ENCODE results near the gene FGF4.
"Not testable (repeated sequence)": the region's sequence is repeated elsewhere in the genome, so short reads cannot be mapped to it uniquely, and the experiment has no call there.

The FGF4 gene

DNA sequence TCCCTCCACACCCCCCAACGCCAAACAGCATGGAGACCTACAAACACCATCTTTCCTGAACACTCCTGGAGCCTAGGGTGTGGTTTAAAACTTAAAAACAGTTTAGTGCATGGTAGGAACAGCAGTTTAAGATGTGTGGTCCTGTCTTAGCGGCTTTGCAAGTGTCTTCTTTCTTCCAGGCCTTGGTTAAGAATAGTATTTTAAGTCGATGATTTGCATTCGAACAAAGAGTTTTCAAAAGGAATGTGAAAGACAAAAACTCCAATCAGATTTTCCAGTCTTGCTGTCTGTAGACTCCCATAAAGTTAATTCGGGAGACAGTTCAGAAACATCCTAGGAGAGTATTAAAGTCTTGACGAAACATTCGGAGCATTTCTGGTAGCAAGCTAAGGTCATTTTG is 3.7 kb downstream of the FGF4 start:
- no peak for DNase-seq

DNA sequence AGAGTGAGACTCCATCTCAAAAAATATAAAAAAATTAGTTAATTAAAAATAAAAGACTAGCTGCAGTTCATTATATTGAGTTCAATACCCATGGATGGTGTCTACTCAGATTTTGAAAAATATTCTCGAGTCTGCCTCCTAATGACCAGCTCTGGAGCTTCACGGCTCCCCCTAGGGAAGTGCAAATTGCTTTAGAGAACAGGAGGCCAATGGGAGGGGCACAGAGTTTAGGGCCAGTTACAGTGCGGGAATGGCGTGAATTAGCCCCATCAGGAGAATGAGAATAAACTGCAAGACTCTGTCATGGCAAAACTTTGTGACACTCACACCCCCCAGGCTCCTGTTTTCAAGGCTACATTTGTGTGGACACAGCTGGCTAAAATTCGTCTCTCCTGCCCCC is 4.6 kb downstream of the FGF4 start:
- DNase-seq, result no peak

DNA sequence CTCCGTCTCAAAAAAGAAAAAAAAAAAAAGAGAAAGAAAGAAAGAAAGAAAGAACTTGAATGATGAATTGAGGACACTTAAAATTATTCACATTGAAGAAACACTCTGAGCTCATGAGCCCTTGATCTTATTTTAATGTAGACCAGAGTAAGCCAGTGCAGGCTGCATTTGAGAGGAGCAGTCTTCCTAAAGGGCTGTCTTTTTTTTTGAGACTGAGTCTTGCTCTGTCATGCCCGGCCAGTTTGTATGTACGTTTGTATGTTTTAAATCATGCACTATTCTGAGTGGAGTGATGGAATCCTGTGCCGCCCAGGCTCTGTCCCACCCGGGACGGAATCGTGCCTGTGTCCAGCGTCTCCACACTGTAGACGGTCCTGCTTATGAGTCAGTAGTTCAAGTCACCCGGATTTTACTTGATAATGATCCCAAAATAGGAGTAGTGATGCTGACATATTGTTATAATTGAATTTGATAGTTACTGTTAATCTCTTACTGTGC is 9.6 kb downstream of the FGF4 start:
- no peak for DNase-seq

DNA sequence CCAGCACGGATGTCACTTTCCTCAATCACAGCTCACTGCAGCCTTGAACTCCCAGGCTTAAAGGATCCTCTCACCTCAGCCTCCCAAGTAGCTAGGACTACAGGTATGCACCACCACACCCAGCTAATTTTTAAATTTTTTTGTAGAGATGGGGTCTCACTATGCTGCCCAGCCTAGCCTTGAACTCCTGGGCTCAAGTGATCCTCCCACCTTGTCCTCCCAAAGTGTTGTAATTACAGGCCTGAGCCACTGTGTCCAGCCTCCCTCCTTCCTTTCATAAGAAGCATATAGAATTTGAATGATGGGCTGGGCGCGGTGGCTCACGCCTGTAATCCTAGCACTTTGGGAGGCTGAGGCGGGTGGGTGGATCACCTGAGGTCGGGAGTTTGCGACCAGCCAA is 10.2 kb downstream of the FGF4 start:
- DNase-seq, result not testable (repeated sequence)

DNA sequence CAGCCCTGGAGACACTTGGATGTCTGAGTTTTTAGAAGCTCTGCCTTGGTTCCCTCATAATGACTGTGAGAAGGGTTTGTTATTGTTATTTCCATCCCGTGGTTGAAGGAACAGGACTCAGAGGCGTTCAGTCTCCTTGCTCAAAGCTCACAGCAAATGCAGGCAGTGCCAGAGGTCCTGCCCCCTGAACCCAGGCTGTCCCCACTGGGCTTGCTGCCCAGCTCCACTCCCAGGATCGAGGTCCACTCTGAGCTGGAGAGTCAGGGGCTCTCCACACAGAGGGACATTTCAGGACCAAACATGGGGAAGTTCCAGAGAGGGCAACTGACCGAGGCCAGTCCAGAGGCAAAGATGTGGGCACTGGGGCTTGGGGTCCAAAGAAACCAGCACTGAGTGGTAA is 14.8 kb downstream of the FGF4 start:
- no peak for DNase-seq

DNA sequence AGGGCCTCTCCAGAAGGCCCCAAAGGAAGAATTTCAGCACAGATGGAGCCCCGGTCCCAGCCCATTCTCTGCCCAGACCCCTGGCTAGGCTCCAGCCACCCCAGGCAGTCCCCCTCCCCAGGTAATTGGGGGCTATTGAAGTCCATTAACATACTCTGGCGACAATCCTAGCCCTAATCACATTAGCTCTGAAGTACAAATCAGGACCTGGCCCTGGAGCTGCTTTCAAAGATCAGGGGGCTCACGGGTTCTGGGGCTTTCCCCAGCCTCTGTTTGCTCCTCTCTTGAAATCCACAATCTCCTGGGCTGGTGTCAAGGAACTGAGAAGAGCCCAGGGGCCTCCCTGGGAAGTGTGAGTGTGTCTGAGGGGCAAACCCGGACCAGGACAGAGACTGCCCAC is 22.3 kb downstream of the FGF4 start:
- no peak for DNase-seq

DNA sequence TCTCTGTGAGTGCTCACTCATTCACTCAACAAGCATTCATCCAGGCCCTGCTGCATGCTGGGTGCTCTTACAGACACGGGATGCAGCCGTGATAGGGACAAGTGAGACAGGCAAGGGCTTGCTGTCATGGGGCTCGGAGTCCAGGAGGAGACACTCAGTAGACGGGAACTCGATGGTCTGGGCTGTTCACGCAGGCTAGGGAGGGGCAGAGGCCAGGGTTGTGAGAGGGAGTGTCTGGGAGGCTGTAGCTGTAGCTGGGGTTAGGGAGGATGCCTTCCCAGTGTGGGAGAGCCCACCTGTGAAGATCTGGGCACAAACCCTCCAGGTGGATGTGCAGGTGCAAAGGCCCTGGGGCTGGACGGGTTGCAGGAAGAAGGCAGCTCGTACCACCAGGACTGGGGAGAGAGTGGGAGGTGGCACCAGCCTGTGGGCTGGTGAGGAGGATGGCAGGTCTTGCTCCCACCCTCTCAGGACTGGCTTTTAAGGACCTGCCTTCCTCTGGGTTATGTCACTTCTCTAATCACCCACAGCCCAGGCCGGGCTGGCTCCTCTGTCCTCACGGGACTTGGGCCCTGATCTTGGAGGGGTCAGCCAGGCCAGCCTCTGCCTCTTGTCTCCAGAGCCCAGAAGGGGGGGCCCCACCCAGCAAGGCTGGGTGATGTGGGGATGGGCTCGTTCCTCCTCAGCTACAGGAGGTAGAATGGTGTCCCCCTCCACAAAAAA is 24.1 kb downstream of the FGF4 start:
- no peak for DNase-seq

DNA sequence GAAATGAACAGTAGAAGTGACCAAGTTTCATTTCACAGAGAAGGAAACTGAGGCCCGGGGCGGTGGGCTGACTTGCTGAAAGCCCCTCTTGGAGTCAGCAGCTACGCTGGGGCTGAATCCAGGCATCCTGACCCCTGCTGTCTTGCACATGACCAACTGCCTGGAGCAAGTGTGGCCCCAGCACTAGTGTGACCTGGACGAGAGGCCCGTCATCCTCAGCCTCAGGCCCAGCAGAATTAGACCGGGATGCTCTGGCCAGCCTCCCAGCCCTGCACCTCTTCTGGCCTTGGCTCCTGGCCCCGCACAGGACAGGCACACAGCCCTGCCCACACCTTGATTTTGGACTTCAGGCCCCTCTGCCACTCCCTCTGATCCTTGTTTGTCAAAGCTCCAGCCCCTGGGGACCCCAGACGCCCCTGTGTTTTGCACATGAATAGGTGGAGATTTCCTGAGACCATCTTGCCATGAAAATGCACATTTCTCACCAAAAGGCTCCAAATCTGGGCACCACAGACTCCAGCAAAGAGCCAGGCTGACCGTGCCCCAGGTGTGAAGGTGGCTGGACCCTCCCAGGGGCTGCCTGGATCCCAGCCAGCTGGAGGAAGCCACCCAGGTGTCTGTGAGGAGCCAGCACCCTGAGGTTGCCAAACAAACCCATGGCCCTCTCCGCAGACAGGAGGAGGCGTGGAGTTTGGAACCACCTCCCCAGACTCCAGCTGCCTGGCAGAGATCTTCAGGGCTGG is 24.9 kb downstream of the FGF4 start:
- no peak for DNase-seq

DNA sequence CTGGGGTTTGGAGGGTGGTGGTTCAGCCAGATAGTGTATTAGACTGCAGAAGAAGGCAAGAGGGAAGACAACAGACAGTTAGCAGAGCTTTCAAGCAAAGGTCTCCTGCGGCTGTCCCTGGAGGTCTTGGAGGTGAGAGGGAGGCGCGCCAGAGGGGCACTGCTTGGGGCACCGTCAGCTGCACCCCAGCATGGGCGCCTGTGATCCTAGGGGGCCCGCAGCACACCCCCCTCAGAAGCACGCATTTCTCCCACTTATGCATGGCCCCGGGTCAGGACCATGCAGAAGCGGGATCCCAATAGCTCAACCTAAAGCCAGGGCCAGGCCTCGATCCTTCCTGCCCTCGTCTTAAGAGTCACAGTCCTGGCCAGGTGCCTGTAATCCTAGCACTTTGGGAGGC is 26.5 kb downstream of the FGF4 start:
- no peak for DNase-seq

DNA sequence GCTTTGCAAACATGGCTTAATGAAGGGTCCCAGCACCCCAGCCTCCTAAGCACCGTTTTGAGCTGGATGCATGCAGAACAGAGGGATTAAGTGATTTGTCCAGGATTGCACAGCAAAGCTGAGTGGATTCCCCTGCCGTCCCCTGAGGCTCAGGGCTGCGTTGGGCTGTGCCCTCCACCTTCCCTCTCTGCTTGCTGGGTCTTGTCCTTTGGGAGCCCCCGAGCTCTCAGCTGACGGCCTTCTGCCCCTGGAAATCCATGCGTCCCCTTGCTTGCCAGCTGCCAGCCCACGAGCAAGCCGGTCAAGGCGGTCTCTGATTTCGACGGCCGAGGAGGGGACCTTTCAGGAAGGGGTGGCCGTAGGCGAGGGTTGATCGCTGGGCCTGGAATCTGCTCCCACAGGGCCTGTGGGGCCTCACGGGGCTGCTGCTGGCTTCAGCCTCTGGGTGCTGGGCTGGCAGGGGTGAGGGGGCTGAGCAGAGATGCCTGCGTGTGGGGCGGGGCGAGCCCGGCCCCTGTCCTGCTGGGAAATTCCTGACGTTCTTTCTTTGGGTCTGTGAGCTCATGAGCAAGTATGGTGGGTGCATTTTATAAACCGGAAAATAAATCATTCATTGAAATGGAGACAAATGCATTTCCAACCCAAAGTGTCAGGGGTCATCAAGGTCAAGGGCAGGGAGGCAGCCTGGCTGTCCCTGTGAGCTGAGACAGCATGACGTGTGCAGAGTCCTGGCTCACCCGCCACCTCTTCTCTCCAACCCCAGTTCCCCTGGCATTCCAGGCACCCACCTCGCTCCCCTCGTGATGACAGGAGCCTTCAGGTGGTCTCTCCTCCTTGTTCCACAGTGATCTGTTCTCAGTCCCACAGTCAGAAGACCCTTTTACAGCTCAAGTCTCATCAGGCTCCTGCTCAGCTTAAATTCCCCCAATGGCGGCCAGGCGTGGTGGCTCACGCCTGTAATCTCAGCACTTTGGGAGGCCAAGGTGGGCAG is 28.1 kb downstream of the FGF4 start:
- DNase-seq, result no peak

DNA sequence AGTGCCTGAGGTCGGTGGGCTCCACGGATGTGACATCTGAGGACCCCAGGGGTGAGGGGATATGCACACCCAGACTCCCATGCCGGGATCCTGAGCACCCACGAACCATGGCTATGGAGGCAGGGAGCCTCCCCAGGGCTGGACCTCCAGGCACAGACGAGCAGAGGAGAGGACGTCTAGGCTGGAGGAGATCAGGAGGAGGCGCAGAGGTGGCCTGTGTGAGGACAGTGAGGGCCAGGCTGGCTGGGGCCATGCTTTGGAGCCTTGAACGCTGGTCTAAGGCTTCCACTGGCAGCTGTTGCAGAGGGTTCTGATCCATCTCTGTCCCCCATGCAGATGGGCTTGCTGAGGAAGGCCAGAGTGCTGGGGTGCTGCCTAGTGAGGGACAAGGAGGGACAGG is 29.0 kb downstream of the FGF4 start:
- no peak for DNase-seq

DNA sequence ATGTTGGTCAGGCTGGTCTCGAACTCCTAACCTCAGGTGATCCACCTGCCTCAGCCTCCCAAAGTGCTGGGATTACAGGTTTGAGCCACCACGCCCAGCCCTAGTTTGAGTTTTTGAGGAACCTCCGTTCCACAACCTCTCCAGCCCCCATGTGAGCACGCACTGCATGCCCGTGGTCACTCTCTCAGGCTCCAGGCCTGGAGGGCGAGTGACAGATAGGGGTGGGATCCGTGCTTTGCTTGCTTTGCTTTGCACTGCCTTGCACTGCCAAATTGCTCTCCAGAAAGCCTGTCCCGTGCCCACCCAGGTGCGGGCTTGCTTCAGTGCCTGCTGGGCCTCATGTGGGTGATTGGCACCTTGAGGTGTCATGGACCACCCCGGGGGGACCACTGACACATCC is 29.9 kb downstream of the FGF4 start:
- DNase-seq, result no peak

DNA sequence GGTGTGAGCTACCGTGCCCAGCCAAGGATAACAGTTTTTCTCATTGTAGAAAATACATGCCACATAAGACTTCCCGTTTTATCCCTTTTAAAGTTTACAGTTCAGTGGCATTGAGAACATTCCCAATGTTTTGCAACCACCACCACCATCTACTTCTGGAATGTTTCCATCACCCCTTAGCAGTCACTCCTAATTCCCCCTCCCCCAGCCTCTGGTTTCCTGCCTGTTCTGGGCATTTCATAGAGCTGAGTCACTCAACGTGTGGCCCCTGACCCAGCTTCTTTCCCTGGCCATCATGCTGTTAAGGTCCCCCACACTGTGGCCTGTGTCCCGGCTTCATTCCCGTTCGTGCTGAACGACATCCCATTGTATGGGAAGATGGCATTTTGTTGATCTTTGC is 30.7 kb downstream of the FGF4 start:
- no peak for DNase-seq

DNA sequence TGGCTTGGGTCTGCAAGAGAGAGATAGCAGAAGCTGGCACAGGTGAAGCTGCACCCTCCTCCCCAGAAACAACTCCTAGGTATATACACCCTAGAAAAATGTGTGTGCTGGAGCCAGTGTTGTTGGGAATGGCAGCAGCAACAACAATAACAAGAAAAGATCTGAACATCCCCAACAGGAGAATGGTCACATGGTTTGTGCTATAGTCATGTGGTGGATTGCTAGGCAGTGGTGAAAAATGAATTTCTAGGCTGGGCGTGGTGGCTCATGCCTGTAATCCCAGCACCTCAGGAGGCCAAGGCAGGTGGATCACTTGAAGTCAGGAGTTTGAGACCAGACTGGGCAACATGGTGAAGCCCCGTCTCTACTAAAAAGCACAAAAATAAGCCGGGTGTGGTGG is 40.3 kb downstream of the FGF4 start:
- DNase-seq, result no peak

DNA sequence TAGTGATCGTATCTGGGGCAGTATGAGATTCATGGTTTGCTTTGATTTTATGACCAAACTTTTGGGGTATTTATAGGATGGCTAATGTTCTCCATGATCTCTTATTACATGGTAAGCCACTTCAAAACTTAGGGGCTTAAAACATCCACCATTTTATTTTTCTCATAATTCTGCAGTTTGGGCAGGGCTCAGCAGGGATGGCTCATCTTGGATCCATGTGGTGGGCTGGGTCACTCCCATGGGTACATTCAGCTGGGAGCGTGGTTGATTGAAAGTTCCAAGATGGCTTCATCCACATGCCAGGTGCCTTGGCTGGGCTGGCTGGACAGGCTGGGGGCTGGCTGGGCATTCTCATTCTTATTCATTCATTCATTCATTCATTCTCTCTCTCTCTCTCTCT is 40.8 kb downstream of the FGF4 start:
- no peak for DNase-seq

DNA sequence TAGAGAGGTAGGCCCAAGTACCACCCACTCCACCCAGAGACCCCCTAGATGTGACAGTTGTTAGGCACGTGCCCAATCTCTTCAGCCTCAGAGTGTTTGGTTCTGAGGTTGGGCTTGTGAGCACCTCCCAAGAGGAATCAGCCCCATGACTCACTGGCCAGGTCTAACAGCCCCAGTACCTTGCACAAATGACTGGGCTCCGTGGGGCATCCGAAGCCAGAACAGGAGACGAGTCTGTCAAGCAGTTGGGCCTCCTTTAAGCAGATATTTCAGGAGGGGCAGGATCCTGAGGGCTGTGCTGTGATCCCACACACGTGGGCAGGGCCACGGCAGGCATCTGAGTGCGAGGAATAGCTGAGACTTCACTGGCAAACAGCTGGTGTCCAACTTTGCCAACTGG is 42.2 kb downstream of the FGF4 start:
- no peak for DNase-seq

DNA sequence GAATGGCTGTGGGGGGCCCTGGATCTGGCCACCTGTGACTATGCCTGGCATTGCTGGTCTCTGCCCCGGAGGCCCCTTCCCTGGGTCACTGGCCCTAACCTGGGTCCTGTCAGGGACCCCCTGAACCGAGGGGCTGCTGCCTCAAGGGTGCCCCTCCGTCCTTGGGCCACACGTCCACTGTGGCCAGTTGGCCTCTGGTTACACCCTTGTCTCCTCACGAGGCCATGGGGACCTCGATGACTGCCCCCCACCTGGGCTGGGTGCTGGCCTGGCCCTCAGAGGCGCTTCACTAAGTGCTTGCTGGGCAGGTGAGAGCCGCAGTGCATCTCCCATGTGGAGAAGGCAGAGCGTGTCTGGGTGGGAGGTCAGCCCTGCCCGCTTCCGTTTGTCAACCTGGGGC is 44.0 kb downstream of the FGF4 start:
- no peak for DNase-seq

DNA sequence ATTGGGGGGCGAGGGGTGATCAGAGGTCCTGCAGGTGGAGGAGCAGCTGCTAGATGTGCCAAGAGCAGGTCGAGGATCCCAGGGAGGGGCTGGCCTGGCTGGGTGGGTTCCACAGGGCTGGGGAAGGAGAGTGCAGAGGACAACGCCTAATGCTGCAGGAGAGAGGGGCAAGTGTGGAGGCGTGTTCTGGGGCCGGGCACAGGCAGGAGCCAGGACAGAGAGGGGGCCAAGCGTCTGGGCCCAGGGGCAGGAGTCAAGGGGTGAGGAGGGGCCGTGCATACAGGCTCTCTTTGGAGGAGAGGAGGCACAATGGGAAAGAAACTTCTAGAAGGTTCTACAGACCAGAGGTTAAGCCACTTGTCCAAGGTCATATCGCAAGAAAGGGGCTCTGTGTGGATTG is 44.6 kb downstream of the FGF4 start:
- no peak for DNase-seq

DNA sequence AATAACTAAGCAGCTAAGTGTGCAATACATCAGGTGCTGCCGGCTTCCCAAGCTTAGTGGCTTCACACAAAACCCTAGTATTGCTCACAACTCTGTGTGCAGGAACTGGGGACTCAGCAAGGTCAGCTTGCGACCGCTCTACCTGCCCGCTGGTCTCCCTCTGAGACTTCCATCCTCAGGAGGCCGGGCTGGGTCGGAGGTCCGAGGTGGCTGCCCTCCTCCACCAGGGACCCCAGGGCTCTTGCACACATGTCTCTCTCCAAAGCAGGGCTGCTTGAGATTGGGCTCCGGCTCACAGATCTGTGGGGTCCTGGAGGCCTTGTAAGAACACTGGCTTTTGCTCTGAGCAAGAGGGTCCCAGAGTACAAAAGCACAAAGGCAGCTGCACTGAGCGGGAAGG is 45.9 kb downstream of the FGF4 start:
- no peak for DNase-seq

DNA sequence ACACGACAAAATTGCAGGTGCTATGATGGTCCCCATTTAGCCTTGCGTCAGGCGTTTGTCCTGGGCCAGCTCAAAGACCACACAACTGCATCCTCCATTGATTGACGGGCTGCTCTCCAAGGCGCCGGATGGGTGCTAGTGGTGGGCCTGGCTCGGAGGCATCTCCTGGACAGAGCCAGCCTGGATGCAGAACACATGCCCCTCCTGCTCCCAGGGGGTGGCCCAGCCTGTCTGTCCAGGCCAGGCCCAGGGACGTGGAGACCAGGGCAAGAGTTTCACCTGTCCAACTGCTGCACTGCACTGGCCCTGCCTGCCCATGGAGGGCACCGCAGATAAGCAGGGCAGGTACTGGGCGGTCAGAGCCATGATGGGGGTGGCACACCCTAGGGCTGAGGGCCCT is 47.9 kb downstream of the FGF4 start:
- DNase-seq, result no peak

DNA sequence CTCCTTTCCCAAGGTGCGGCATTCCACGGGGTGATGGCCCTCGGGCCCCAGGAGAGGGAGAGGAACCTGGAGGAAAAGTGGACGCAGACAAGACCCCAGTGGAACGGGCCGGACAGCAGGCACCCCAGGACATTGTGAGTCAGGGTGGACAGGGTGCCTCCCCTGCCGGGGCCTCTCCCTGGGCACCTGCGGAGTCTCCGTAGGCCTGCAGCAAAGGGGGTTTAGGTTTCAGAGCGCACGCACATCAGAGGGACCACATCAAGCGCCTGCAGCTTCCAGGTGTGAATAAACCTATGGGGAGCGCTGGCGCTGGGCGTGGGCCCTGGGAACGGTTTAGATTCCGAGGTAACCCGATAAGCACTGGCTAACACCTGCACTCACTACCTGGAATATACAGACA is 48.7 kb downstream of the FGF4 start:
- no peak for DNase-seq

DNA sequence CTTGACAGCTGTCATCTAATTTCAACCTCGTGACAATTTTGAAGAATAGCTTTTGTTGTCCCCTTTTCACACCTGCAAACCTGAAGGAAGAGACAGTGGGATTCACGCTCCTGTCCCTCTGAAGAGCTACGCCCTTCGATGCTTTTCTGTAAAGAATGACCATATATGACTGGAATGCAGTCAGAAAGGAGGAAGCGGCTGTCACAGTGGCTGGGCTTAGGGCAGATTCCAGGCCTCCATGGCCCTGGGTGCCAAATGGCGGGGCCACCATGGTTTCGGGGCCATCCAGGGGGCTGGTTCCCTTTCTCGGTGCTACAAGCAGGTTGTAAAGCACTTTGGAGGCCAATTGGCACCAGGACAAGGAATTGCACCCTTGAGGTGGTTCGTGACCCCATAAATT is 49.1 kb downstream of the FGF4 start:
- no peak for DNase-seq

DNA sequence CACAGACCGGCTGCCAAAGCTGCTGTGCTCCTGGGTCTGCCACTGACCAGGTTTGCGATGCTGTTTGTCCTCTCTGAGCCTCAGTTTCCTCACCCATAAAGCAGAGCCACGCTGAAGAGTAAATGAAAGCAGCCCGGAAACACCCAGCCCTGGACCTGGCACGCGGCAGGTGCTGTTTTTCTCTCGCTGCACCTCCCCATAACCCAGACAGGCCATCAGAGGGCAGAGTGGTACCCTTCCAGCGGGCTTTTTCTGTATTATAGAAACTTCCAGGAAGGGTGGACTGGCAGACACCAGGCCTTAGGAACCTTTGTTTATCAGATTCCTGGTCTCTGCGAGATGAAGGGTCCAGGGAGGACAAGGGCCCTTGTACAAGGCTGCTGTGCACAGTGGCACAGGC is 53.4 kb downstream of the FGF4 start:
- no peak for DNase-seq

DNA sequence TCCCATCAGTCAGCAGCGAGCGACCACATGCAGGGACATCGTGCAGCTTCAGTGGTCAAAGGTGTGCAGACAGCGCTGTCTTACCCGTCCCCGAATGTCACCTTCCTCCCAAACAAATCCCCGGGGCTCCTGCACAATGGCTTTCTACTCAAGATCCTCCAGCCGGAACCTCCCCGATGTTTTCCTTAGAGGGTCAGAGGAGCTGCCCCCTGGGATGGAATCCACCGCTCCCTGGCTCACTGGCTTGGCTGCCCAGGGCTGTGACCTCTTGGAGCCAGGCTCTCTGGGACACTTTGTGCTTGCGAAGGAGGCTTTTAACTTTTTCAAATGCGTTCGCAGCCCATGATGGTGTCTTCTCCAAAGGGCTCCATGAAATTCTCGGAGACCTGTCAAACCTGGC is 54.0 kb downstream of the FGF4 start:
- no peak for DNase-seq

Data from NCI-H2107 (cell line).